WI38 (cell line): ENCODE data around the gene WT1.

Source experiments
- H3K4me3 ChIP-seq: 2 replicates; pipeline ENCODE4 v1.5.1; 2011; ENCODE audit warnings: low read depth, mild to moderate bottlenecking, control low read depth, low read length
- CTCF ChIP-seq: IDR thresholded peaks from 2 replicates; pipeline ENCODE4 v1.5.1; 2012; ENCODE audit warnings: low read depth, mild to moderate bottlenecking, control low read depth, low read length

The WT1 gene

GRCh38 chr11:32466279-32466915 lies 31.1 kb upstream of the WT1 start:
- no peak for TF ChIP-seq CTCF
- H3K4me3 ChIP-seq = no peak overlapping the region

- TF ChIP-seq CTCF = no peak
- H3K4me3 ChIP-seq = no peak overlapping the region
These were observed 28.7 kb upstream of the WT1 start for GRCh38 chr11:32464078-32464477.

GRCh38 chr11:32462011-32462690 lies 26.8 kb upstream of the WT1 start:
- H3K4me3 ChIP-seq = no peak overlapping the region
- no peak for TF ChIP-seq CTCF

GRCh38 chr11:32456864-32457263 lies 21.5 kb upstream of the WT1 start:
- H3K4me3 ChIP-seq = no peak overlapping the region
- no peak for TF ChIP-seq CTCF

- no peak overlapping the region for H3K4me3 ChIP-seq
- no peak for TF ChIP-seq CTCF
These were observed 19.7 kb upstream of the WT1 start for GRCh38 chr11:32454993-32455392.

GRCh38 chr11:32451808-32452207 lies 16.5 kb upstream of the WT1 start:
- H3K4me3 ChIP-seq = no peak overlapping the region
- no peak for TF ChIP-seq CTCF

GRCh38 chr11:32450372-32450771 lies 15.0 kb upstream of the WT1 start:
- no peak for TF ChIP-seq CTCF
- H3K4me3 ChIP-seq = no peak overlapping the region
